Fibroblast of pulmonary artery (primary cell): ENCODE data around the gene RSBN1L.

Experiments
- DNase-seq: peaks from one replicate; pipeline ENCODE4 v3.0.0-alpha.2; 2010; ENCODE audit warnings: low read depth
- H3K4me3 ChIP-seq: replicated peaks from 2 replicates; pipeline ENCODE4 v1.5.1; 2011; ENCODE audit warnings: low read depth, mild to moderate bottlenecking, control low read depth, low read length, moderate library complexity
- CTCF ChIP-seq: IDR thresholded peaks from 2 replicates; pipeline ENCODE4 v1.5.1; 2011; ENCODE audit warnings: mild to moderate bottlenecking, control low read depth, low read length, inconsistent platforms; ENCODE audit errors: missing control alignments

RSBN1L gene

GRCh38 chr7:77738871-77739270 is 42.6 kb downstream of the RSBN1L start:
- TF ChIP-seq CTCF = no peak
- DNase-seq = peak; percentile 53
- no peak overlapping the region for H3K4me3 ChIP-seq

- TF ChIP-seq CTCF = no peak
- no peak for DNase-seq
- H3K4me3 ChIP-seq = no peak overlapping the region
Observed at GRCh38 chr7:77740257-77740656, 44.0 kb downstream of the RSBN1L start.

- H3K4me3 ChIP-seq = no peak overlapping the region
- TF ChIP-seq CTCF = no peak
- DNase-seq = no peak
Observed at GRCh38 chr7:77743518-77743917, 47.3 kb downstream of the RSBN1L start.

- TF ChIP-seq CTCF = no peak
- no peak overlapping the region for H3K4me3 ChIP-seq
- no peak for DNase-seq
Observed at GRCh38 chr7:77745746-77746145, 49.5 kb downstream of the RSBN1L start.

- H3K4me3 ChIP-seq = no peak overlapping the region
- TF ChIP-seq CTCF = no peak
- DNase-seq = no peak
Observed at GRCh38 chr7:77746164-77746823, 50.0 kb downstream of the RSBN1L start.

- no peak for TF ChIP-seq CTCF
- DNase-seq = no peak
Observed at GRCh38 chr7:77746824-77747165, 50.5 kb downstream of the RSBN1L start.

GRCh38 chr7:77747178-77747577 is 50.9 kb downstream of the RSBN1L start:
- DNase-seq = no peak
- H3K4me3 ChIP-seq = no peak overlapping the region
- no peak for TF ChIP-seq CTCF

More at GRCh38 chr7:77746824-77747165, 50.5 kb downstream of the RSBN1L start:
- H3K4me3 ChIP-seq = no peak overlapping the region
